ENCODE data around the gene CADM1. TPM values are rescaled to one million over a fixed set of nuclear protein-coding genes. Genes with fewer than 3 reads are reported as not detected.

Gene CADM1
- total RNA-seq, 1 donor from 2014 or later = 35.0 TPM

GRCh38 chr11:115535781-115536180 lies 31.6 kb upstream of the CADM1 start:
- Histone ChIP-seq H3K27me3 (ENCODE audit: control insufficient read depth in 3 of 3, insufficient read depth in 3 of 3, low read length in 3 of 3) (peaks cover 4 to 19% (median 16%) of the 10 kb centered on the region in 3 donors), H3K4me3 (ENCODE audit: low read length in 3 of 3) (no peak overlapping the region), H3K36me3 (ENCODE audit: control insufficient read depth in 3 of 3, insufficient read depth in 3 of 3, low read length in 3 of 3) (no peaks in the 10 kb centered on the region)

GRCh38 chr11:115530752-115531151 lies 26.5 kb upstream of the CADM1 start:
- Histone ChIP-seq H3K27me3 (ENCODE audit: control insufficient read depth in 3 of 3, insufficient read depth in 3 of 3, low read length in 3 of 3) (peaks cover 0 to 25% (median 15%) of the 10 kb centered on the region in 3 donors), H3K4me3 (ENCODE audit: low read length in 3 of 3) (no peak overlapping the region), H3K9ac (ENCODE audit: low read depth in 1 of 3, low read length in 3 of 3) (no peak overlapping the region), H3K27ac (ENCODE audit: low read depth, low read length) (no peak overlapping the region), H3K9me3 (ENCODE audit: control insufficient read depth in 3 of 3, low read length in 3 of 3) (no peaks in the 10 kb centered on the region), H3K36me3 (ENCODE audit: control insufficient read depth in 3 of 3, insufficient read depth in 3 of 3, low read length in 3 of 3) (no peaks in the 10 kb centered on the region), H3K4me1 (ENCODE audit: control insufficient read depth in 3 of 3, insufficient read depth in 3 of 3, low read length in 3 of 3) (no peaks in the 10 kb centered on the region)

More at GRCh38 chr11:115535781-115536180, 31.6 kb upstream of the CADM1 start:
- no peaks in the 10 kb centered on the region for H3K4me1 ChIP-seq (ENCODE audit: control insufficient read depth in 3 of 3, insufficient read depth in 3 of 3, low read length in 3 of 3)
- H3K9ac ChIP-seq (ENCODE audit: low read depth in 1 of 3, low read length in 3 of 3) = no peak overlapping the region
- no peaks in the 10 kb centered on the region for H3K9me3 ChIP-seq (ENCODE audit: control insufficient read depth in 3 of 3, low read length in 3 of 3)
- no peak overlapping the region for H3K27ac ChIP-seq (ENCODE audit: low read depth, low read length)

GRCh38 chr11:115528225-115528624 lies 24.0 kb upstream of the CADM1 start:
- Histone ChIP-seq H3K4me3 (ENCODE audit: low read length in 3 of 3) (no peak overlapping the region), H3K4me1 (ENCODE audit: control insufficient read depth in 3 of 3, insufficient read depth in 3 of 3, low read length in 3 of 3) (no peaks in the 10 kb centered on the region), H3K27me3 (ENCODE audit: control insufficient read depth in 3 of 3, insufficient read depth in 3 of 3, low read length in 3 of 3) (peaks cover 0 to 11% (median 7%) of the 10 kb centered on the region in 3 donors), H3K9me3 (ENCODE audit: control insufficient read depth in 3 of 3, low read length in 3 of 3) (no peaks in the 10 kb centered on the region), H3K9ac (ENCODE audit: low read depth in 1 of 3, low read length in 3 of 3) (no peak overlapping the region), H3K36me3 (ENCODE audit: control insufficient read depth in 3 of 3, insufficient read depth in 3 of 3, low read length in 3 of 3) (no peaks in the 10 kb centered on the region), H3K27ac (ENCODE audit: low read depth, low read length) (no peak overlapping the region)

- no peak overlapping the region for H3K27ac ChIP-seq (ENCODE audit: low read depth, low read length)
- no peaks in the 10 kb centered on the region for H3K4me1 ChIP-seq (ENCODE audit: control insufficient read depth in 3 of 3, insufficient read depth in 3 of 3, low read length in 3 of 3)
- no peaks in the 10 kb centered on the region for H3K36me3 ChIP-seq (ENCODE audit: control insufficient read depth in 3 of 3, insufficient read depth in 3 of 3, low read length in 3 of 3)
- H3K9ac ChIP-seq (ENCODE audit: low read depth in 1 of 3, low read length in 3 of 3) = no peak overlapping the region
- no peaks in the 10 kb centered on the region for H3K9me3 ChIP-seq (ENCODE audit: control insufficient read depth in 3 of 3, low read length in 3 of 3)
- peaks cover 0 to 11% (median 7%) of the 10 kb centered on the region in 3 donors for H3K27me3 ChIP-seq (ENCODE audit: control insufficient read depth in 3 of 3, insufficient read depth in 3 of 3, low read length in 3 of 3)
- H3K4me3 ChIP-seq (ENCODE audit: low read length in 3 of 3) = no peak overlapping the region
Measured at GRCh38 chr11:115527534-115528125, 23.4 kb upstream of the CADM1 start.

GRCh38 chr11:115525531-115526006 lies 21.4 kb upstream of the CADM1 start:
- no peaks in the 10 kb centered on the region for H3K9me3 ChIP-seq (ENCODE audit: control insufficient read depth in 3 of 3, low read length in 3 of 3)

GRCh38 chr11:115524572-115524971 lies 20.4 kb upstream of the CADM1 start:
- H3K36me3 ChIP-seq (ENCODE audit: control insufficient read depth in 3 of 3, insufficient read depth in 3 of 3, low read length in 3 of 3) = no peaks in the 10 kb centered on the region

More at GRCh38 chr11:115525531-115526006, 21.4 kb upstream of the CADM1 start:
- Histone ChIP-seq H3K27ac (ENCODE audit: low read depth, low read length) (no peak overlapping the region), H3K36me3 (ENCODE audit: control insufficient read depth in 3 of 3, insufficient read depth in 3 of 3, low read length in 3 of 3) (no peaks in the 10 kb centered on the region), H3K9ac (ENCODE audit: low read depth in 1 of 3, low read length in 3 of 3) (no peak overlapping the region), H3K27me3 (ENCODE audit: control insufficient read depth in 3 of 3, insufficient read depth in 3 of 3, low read length in 3 of 3) (peaks cover 0 to 7% (median 6%) of the 10 kb centered on the region in 3 donors), H3K4me3 (ENCODE audit: low read length in 3 of 3) (no peak overlapping the region), H3K4me1 (ENCODE audit: control insufficient read depth in 3 of 3, insufficient read depth in 3 of 3, low read length in 3 of 3) (no peaks in the 10 kb centered on the region)

GRCh38 chr11:115523727-115524399 lies 19.6 kb upstream of the CADM1 start:
- no peak overlapping the region for H3K4me3 ChIP-seq (ENCODE audit: low read length in 3 of 3)
- peaks cover 0 to 11% (median 3%) of the 10 kb centered on the region in 3 donors for H3K27me3 ChIP-seq (ENCODE audit: control insufficient read depth in 3 of 3, insufficient read depth in 3 of 3, low read length in 3 of 3)
- no peaks in the 10 kb centered on the region for H3K4me1 ChIP-seq (ENCODE audit: control insufficient read depth in 3 of 3, insufficient read depth in 3 of 3, low read length in 3 of 3)

More at GRCh38 chr11:115524572-115524971, 20.4 kb upstream of the CADM1 start:
- H3K27ac ChIP-seq (ENCODE audit: low read depth, low read length) = no peak overlapping the region
- H3K27me3 ChIP-seq (ENCODE audit: control insufficient read depth in 3 of 3, insufficient read depth in 3 of 3, low read length in 3 of 3) = peaks cover 0 to 11% (median 6%) of the 10 kb centered on the region in 3 donors
- no peak overlapping the region for H3K9ac ChIP-seq (ENCODE audit: low read depth in 1 of 3, low read length in 3 of 3)
- no peaks in the 10 kb centered on the region for H3K4me1 ChIP-seq (ENCODE audit: control insufficient read depth in 3 of 3, insufficient read depth in 3 of 3, low read length in 3 of 3)
- H3K4me3 ChIP-seq (ENCODE audit: low read length in 3 of 3) = no peak overlapping the region
- H3K9me3 ChIP-seq (ENCODE audit: control insufficient read depth in 3 of 3, low read length in 3 of 3) = no peaks in the 10 kb centered on the region

GRCh38 chr11:115522302-115522701 lies 18.1 kb upstream of the CADM1 start:
- Histone ChIP-seq H3K27ac (ENCODE audit: low read depth, low read length) (no peak overlapping the region), H3K36me3 (ENCODE audit: control insufficient read depth in 3 of 3, insufficient read depth in 3 of 3, low read length in 3 of 3) (no peaks in the 10 kb centered on the region)

More at GRCh38 chr11:115523727-115524399, 19.6 kb upstream of the CADM1 start:
- Histone ChIP-seq H3K9me3 (ENCODE audit: control insufficient read depth in 3 of 3, low read length in 3 of 3) (no peaks in the 10 kb centered on the region), H3K27ac (ENCODE audit: low read depth, low read length) (no peak overlapping the region), H3K9ac (ENCODE audit: low read depth in 1 of 3, low read length in 3 of 3) (no peak overlapping the region), H3K36me3 (ENCODE audit: control insufficient read depth in 3 of 3, insufficient read depth in 3 of 3, low read length in 3 of 3) (no peaks in the 10 kb centered on the region)

GRCh38 chr11:115521825-115522224 lies 17.6 kb upstream of the CADM1 start:
- Histone ChIP-seq H3K27ac (ENCODE audit: low read depth, low read length) (no peak overlapping the region), H3K4me1 (ENCODE audit: control insufficient read depth in 3 of 3, insufficient read depth in 3 of 3, low read length in 3 of 3) (no peaks in the 10 kb centered on the region), H3K27me3 (ENCODE audit: control insufficient read depth in 3 of 3, insufficient read depth in 3 of 3, low read length in 3 of 3) (peaks cover 0 to 8% (median 7%) of the 10 kb centered on the region in 3 donors), H3K36me3 (ENCODE audit: control insufficient read depth in 3 of 3, insufficient read depth in 3 of 3, low read length in 3 of 3) (no peaks in the 10 kb centered on the region), H3K9me3 (ENCODE audit: control insufficient read depth in 3 of 3, low read length in 3 of 3) (no peaks in the 10 kb centered on the region), H3K9ac (ENCODE audit: low read depth in 1 of 3, low read length in 3 of 3) (no peak overlapping the region), H3K4me3 (ENCODE audit: low read length in 3 of 3) (no peak overlapping the region)

More at GRCh38 chr11:115522302-115522701, 18.1 kb upstream of the CADM1 start:
- Histone ChIP-seq H3K4me3 (ENCODE audit: low read length in 3 of 3) (no peak overlapping the region), H3K9me3 (ENCODE audit: control insufficient read depth in 3 of 3, low read length in 3 of 3) (no peaks in the 10 kb centered on the region), H3K4me1 (ENCODE audit: control insufficient read depth in 3 of 3, insufficient read depth in 3 of 3, low read length in 3 of 3) (no peaks in the 10 kb centered on the region), H3K9ac (ENCODE audit: low read depth in 1 of 3, low read length in 3 of 3) (no peak overlapping the region), H3K27me3 (ENCODE audit: control insufficient read depth in 3 of 3, insufficient read depth in 3 of 3, low read length in 3 of 3) (peaks cover 0 to 8% (median 7%) of the 10 kb centered on the region in 3 donors)

GRCh38 chr11:115518983-115519628 lies 14.9 kb upstream of the CADM1 start:
- no peaks in the 10 kb centered on the region for H3K9me3 ChIP-seq (ENCODE audit: control insufficient read depth in 3 of 3, low read length in 3 of 3)
- peaks cover 0 to 7% (median 5%) of the 10 kb centered on the region in 3 donors for H3K27me3 ChIP-seq (ENCODE audit: control insufficient read depth in 3 of 3, insufficient read depth in 3 of 3, low read length in 3 of 3)
- H3K27ac ChIP-seq (ENCODE audit: low read depth, low read length) = no peak overlapping the region
- H3K4me3 ChIP-seq (ENCODE audit: low read length in 3 of 3) = no peak overlapping the region
- no peak overlapping the region for H3K9ac ChIP-seq (ENCODE audit: low read depth in 1 of 3, low read length in 3 of 3)
- H3K4me1 ChIP-seq (ENCODE audit: control insufficient read depth in 3 of 3, insufficient read depth in 3 of 3, low read length in 3 of 3) = no peaks in the 10 kb centered on the region
- H3K36me3 ChIP-seq (ENCODE audit: control insufficient read depth in 3 of 3, insufficient read depth in 3 of 3, low read length in 3 of 3) = no peaks in the 10 kb centered on the region
